Upper lobe of right lung (tissue), 1 donor: ENCODE measurements around the gene CHRDL2. TPM values are rescaled to one million over a fixed set of nuclear protein-coding genes. Genes with fewer than 3 reads are reported as not detected.

Experiments used
- ATAC-seq: fragments of 200-7000 bp; cut with Tn5 transposase; one replicate; pipeline ENCODE4 v1.9.1; 2020; ENCODE audit warnings: mild to moderate bottlenecking, moderate library complexity
- DNase-seq: peaks from one replicate; pipeline ENCODE4 v3.0.0-alpha.2; 2020
- H3K27ac ChIP-seq: fragments of 200-600 bp; one replicate; pipeline ENCODE4 v1.8.0; 2022
- H3K27me3 ChIP-seq: fragments of 200-600 bp; one replicate; pipeline ENCODE4 v1.8.0; 2022; ENCODE audit warnings: mild to moderate bottlenecking
- H3K36me3 ChIP-seq: fragments of 200-600 bp; one replicate; pipeline ENCODE4 v1.8.0; 2022
- H3K4me1 ChIP-seq: fragments of 200-600 bp; one replicate; pipeline ENCODE4 v1.8.0; 2022
- H3K4me3 ChIP-seq: fragments of 200-600 bp; one replicate; pipeline ENCODE4 v1.8.0; 2022; ENCODE audit warnings: mild to moderate bottlenecking
- H3K9me3 ChIP-seq: fragments of 200-600 bp; one replicate; pipeline ENCODE4 v1.8.0; 2022
- intact Hi-C: fragments of 100-400 bp; cut with DNase I; formaldehyde crosslinking; loops from one replicate; pipeline ENCODE4 v1.11.0; 2022
- total RNA-seq: library from RNA; stranded (reverse); fragmentation: NEBNext Ultra II Directional; extraction: Animal tissue kit (Norgen Biotek cat#: 25700); gene quantifications from one replicate; pipeline ENCODE4 v1.2.1, GENCODE V29; 2021
- TF ChIP-seq, protein P1 (sequence below): fragments of 200-600 bp; IDR thresholded peaks from one replicate; pipeline ENCODE4 v1.8.0; 2022; ENCODE audit warnings: antibody characterized with exemption
- donor health status: DM: no; HTN: yes; CAD: no; lungs with severe emphysema.

CHRDL2 gene
- total RNA-seq, 1 donor from 2014 or later = 1.6 TPM

DNA sequence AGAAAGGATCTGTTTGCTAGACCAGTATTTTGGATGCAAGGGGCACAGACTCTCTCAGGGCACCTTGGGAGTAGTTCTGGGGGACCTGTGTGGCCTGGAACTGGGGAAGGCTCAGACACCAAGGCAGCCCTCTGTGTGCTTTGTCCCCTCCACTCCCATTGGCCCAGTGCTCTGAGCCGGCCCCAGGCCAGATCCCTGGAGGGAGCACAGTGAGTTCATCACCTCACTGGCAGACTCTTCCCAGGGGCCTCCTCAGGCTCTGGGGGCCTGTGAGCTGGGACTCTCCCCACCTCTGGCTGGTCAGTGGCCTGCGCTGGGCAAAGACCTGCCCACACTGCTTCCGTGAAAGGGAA is 51.7 kb downstream of the CHRDL2 start:
- Histone ChIP-seq H3K27ac (no peak overlapping the region), H3K4me3 (no peak overlapping the region), H3K4me1 (peaks cover 8% of the 10 kb centered on the region), H3K36me3 (no peaks in the 10 kb centered on the region), H3K9me3 (no peaks in the 10 kb centered on the region), H3K27me3 (no peaks in the 10 kb centered on the region)
- intact Hi-C loops = no loop called here
- TF ChIP-seq, protein P1, sequence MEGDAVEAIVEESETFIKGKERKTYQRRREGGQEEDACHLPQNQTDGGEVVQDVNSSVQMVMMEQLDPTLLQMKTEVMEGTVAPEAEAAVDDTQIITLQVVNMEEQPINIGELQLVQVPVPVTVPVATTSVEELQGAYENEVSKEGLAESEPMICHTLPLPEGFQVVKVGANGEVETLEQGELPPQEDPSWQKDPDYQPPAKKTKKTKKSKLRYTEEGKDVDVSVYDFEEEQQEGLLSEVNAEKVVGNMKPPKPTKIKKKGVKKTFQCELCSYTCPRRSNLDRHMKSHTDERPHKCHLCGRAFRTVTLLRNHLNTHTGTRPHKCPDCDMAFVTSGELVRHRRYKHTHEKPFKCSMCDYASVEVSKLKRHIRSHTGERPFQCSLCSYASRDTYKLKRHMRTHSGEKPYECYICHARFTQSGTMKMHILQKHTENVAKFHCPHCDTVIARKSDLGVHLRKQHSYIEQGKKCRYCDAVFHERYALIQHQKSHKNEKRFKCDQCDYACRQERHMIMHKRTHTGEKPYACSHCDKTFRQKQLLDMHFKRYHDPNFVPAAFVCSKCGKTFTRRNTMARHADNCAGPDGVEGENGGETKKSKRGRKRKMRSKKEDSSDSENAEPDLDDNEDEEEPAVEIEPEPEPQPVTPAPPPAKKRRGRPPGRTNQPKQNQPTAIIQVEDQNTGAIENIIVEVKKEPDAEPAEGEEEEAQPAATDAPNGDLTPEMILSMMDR = no peak
- ATAC-seq = no peak
- DNase-seq = no peak

DNA sequence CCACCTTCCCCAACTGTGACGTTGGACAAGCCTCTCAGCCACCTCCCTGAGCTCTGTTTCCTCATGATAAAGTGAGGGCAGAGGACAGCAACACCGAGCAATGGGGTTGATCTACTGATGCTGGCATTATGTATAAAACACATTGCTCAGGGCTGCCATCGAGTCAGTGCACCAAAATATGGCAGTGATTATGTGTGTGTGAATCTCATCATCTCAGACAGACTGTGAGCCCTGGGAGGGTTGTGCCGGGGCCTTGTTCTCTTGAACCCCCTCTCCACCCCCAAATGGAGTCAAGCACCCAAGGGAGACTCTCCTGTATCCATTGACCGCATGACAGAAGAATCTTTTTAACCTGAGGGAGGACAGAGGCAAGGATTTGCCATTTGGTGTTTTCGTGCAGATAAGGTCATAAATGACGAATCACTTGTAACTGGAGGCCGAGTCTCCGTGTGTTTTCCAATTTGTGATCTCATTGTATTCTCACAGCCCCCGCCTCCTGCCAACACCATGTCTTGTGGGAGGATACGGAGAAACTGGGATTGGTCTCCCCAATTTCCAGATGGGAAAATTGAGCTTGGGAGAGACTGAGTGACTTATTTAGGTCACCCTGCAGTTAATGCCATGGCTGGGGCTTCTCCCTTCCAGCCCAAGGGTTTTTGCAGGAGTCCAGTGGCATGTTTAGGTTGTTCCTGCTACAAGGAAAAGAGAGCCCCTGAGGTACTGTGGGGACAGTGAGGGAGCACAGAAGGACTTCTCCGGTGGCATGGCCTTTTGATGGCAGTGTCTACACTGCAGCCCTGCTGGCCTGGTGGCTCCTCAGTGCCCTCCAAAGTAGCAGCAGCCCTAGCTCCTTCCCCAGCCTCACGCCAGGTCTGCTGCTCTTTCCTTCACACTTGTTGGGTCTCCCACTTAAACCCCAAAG is 52.4 kb downstream of the CHRDL2 start:
- TF ChIP-seq, protein P1 = no peak
- intact Hi-C loops = no loop called here
- no peak for DNase-seq
- no peak for ATAC-seq
- H3K4me3 ChIP-seq = no peak overlapping the region
- H3K36me3 ChIP-seq = no peaks in the 10 kb centered on the region
- H3K4me1 ChIP-seq = peaks cover 3% of the 10 kb centered on the region
- no peaks in the 10 kb centered on the region for H3K9me3 ChIP-seq
- H3K27ac ChIP-seq = no peak overlapping the region
- H3K27me3 ChIP-seq = no peaks in the 10 kb centered on the region

DNA sequence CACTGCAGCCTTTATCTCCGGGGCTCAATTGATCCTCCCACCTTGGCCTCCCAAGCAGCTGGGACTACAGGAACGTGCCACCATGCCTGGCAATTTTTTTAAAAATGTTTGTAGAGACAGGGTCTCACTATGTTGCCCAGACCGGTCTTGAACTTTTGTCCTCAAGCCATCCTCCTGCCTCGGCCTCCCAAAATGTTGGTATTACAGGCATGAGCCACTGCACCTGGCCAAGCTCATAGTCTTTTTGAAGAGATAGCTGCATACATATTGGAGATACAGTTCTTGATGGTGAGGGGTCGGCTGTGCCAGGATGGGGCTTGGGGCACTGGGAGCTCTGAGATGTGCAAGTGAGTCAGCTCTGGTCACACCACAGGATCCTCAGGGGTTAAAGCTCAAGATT is 53.2 kb downstream of the CHRDL2 start:
- intact Hi-C loops = no loop called here
- DNase-seq = no peak
- H3K36me3 ChIP-seq = no peaks in the 10 kb centered on the region
- ATAC-seq = no peak
- no peaks in the 10 kb centered on the region for H3K27me3 ChIP-seq
- no peaks in the 10 kb centered on the region for H3K4me1 ChIP-seq
- TF ChIP-seq, protein P1 = no peak
- no peak overlapping the region for H3K4me3 ChIP-seq
- H3K9me3 ChIP-seq = no peaks in the 10 kb centered on the region
- H3K27ac ChIP-seq = no peak overlapping the region

DNA sequence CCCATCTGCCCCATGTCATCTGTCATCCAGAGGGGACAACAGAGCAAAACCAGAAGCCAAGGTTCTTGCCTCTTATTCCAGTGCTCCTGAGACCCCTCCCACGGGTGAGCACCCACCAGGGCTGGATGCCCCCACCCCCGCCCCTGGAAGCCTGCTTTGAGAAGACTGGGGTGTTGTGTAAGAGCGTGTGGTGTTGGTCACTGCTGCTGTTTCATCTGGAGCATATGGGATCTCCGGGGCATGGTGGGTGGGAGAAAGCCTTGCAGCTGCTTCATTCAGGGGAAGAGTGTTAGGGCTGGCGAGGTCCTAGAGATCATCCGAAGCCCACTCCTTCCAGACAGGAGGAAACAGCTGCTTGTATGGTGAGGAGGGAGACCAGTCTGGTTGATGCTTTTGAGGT is 54.1 kb downstream of the CHRDL2 start:
- DNase-seq = no peak
- no peaks in the 10 kb centered on the region for H3K27me3 ChIP-seq
- intact Hi-C loops = no loop called here
- peaks cover 3% of the 10 kb centered on the region for H3K4me1 ChIP-seq
- H3K36me3 ChIP-seq = no peaks in the 10 kb centered on the region
- H3K4me3 ChIP-seq = no peak overlapping the region
- no peak overlapping the region for H3K27ac ChIP-seq
- no peaks in the 10 kb centered on the region for H3K9me3 ChIP-seq
- TF ChIP-seq, protein P1 = no peak
- no peak for ATAC-seq

DNA sequence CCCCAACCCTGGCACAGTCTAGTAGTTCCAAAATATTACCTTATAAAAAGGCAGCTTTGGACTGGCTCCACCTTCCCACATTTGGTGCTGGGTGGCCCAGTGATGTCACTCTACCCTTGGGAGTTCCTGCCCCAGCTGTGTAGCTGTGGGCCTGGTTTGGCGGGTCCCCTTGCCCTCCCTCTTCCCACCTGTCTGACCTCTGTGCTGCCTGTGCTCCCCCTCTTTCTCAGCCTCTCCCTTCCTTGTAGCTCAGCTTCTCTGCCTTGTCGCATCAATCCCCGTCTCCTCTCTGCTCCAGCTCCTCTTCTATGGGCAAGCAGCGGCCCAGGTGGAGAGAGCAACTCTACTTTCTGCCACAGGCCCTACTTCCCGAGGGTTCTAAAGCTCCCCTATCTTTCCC is 54.6 kb downstream of the CHRDL2 start:
- no peaks in the 10 kb centered on the region for H3K9me3 ChIP-seq
- H3K27me3 ChIP-seq = no peaks in the 10 kb centered on the region
- peaks cover 3% of the 10 kb centered on the region for H3K4me1 ChIP-seq
- TF ChIP-seq, protein P1 = no peak
- H3K36me3 ChIP-seq = no peaks in the 10 kb centered on the region
- intact Hi-C loops = no loop called here
- DNase-seq (no peak), ATAC-seq (no peak)
- H3K4me3 ChIP-seq = no peak overlapping the region
- H3K27ac ChIP-seq = no peak overlapping the region
